IMR-90 (cell line): ENCODE measurements around the gene LSMEM2. TPM values are rescaled to one million over a fixed set of nuclear protein-coding genes. Genes with fewer than 3 reads are reported as not detected.
A peak's percentile ranks its signal among the peaks of the same experiment; 100 is the strongest.

Source experiments
- ATAC-seq: fragments of 200-7000 bp; cut with Tn5 transposase; 2 replicates; pipeline ENCODE4 v1.9.1; 2020; ENCODE audit warnings: low read depth, mild to moderate bottlenecking, moderate library complexity
- BruUV-seq: library from RNA; stranded (reverse); fragments of 400-500 nt; replicated peaks from 2 replicates; lab custom pipeline; 2021; lab: Mats Ljungman, UMichigan
- CTCF ChIA-PET: fragments of 300-600 bp; formaldehyde crosslinking; extraction: SDS; loops from one replicate; lab custom pipeline; 2021; ENCODE audit warnings: antibody characterized with exemption; lab: Yijun Ruan, JAX
- POLR2A ChIA-PET: fragments of 300-600 bp; sonication (Branson Sonifier 250); formaldehyde crosslinking; loops from one replicate; lab custom pipeline; 2022; ENCODE audit warnings: antibody characterized with exemption; ENCODE audit not compliant: unreplicated experiment; lab: Charles Lee
- DNase-seq: peaks from one replicate; pipeline ENCODE4 v3.0.0; 2013
- H2AFZ ChIP-seq: replicated peaks from 2 replicates; pipeline ENCODE3; 2013; ENCODE audit warnings: low read length, mild to moderate bottlenecking; ENCODE audit not compliant: poor library complexity
- H2AK5ac ChIP-seq: 2 replicates; pipeline ENCODE4 v1.6.1; 2013; ENCODE audit warnings: low read depth, low read length, inconsistent platforms
- H2AK9ac ChIP-seq: replicated peaks from 2 replicates; pipeline ENCODE3; 2013; ENCODE audit warnings: mild to moderate bottlenecking, low read depth, low read length, moderate library complexity; ENCODE audit not compliant: poor library complexity
- H2BK120ac ChIP-seq: 2 replicates; pipeline ENCODE4 v1.6.1; 2013; ENCODE audit warnings: low read depth, low read length, inconsistent platforms
- H2BK15ac ChIP-seq: 3 replicates; pipeline ENCODE4 v1.6.1; 2013; ENCODE audit warnings: low read depth, low read length, inconsistent platforms
- H2BK20ac ChIP-seq: 2 replicates; pipeline ENCODE4 v1.6.1; 2013; ENCODE audit warnings: low read depth, mild to moderate bottlenecking, inconsistent platforms, low read length, moderate library complexity
- H2BK5ac ChIP-seq: 2 replicates; pipeline ENCODE4 v1.6.1; 2013; ENCODE audit warnings: mild to moderate bottlenecking, low read depth, low read length, inconsistent platforms; ENCODE audit not compliant: poor library complexity, severe bottlenecking
- H3K14ac ChIP-seq: replicated peaks from 2 replicates; pipeline ENCODE4 v1.6.1; 2013; ENCODE audit warnings: low read depth, low read length, inconsistent platforms
- H3K18ac ChIP-seq: 2 replicates; pipeline ENCODE4 v1.6.1; 2013; ENCODE audit warnings: low read depth, low read length, control low read depth
- H3K23ac ChIP-seq: 2 replicates; pipeline ENCODE4 v1.6.1; 2013; ENCODE audit warnings: low read depth, low read length, inconsistent platforms
- H3K27ac ChIP-seq: 2 replicates; pipeline ENCODE4 v1.5.1; 2013; ENCODE audit warnings: mild to moderate bottlenecking, control low read depth, low read length; ENCODE audit not compliant: insufficient read depth
- H3K27me3 ChIP-seq: 2 replicates; pipeline ENCODE4 v1.6.1; 2013; ENCODE audit warnings: low read length; ENCODE audit not compliant: control insufficient read depth, insufficient read depth
- H3K36me3 ChIP-seq: 2 replicates; pipeline ENCODE4 v1.6.1; 2013; ENCODE audit warnings: low read length, mixed read lengths; ENCODE audit not compliant: control insufficient read depth, insufficient read depth
- H3K4ac ChIP-seq: 2 replicates; pipeline ENCODE4 v1.6.1; 2013; ENCODE audit warnings: low read depth, low read length, inconsistent platforms
- H3K4me1 ChIP-seq: 2 replicates; pipeline ENCODE4 v1.6.1; 2013; ENCODE audit warnings: low read length, mixed read lengths; ENCODE audit not compliant: control insufficient read depth, insufficient read depth
- H3K4me2 ChIP-seq: 2 replicates; pipeline ENCODE4 v1.6.1; 2013; ENCODE audit warnings: low read depth, mild to moderate bottlenecking, control low read depth, low read length, moderate library complexity
- H3K4me3 ChIP-seq: 2 replicates; pipeline ENCODE4 v1.5.1; 2013; ENCODE audit warnings: low read depth, mild to moderate bottlenecking, control low read depth, low read length, moderate library complexity; ENCODE audit not compliant: insufficient read depth
- H3K56ac ChIP-seq: 2 replicates; pipeline ENCODE4 v1.6.1; 2013; ENCODE audit warnings: low read length, inconsistent platforms; ENCODE audit not compliant: insufficient read depth; ENCODE audit errors: extremely low read depth
- H3K79me1 ChIP-seq, 2 experiments: 2 replicates each; pipeline ENCODE4 v1.6.1; 2013; ENCODE audit warnings: low read length in 2 of 2, inconsistent platforms in 1 of 2, low read depth in 1 of 2
- H3K9ac ChIP-seq: 2 replicates; pipeline ENCODE4 v1.6.1; 2013; ENCODE audit warnings: low read depth, low read length, control low read depth
- H3K9me1 ChIP-seq: 2 replicates; pipeline ENCODE4 v1.6.1; 2013; ENCODE audit warnings: low read length, inconsistent platforms; ENCODE audit not compliant: insufficient read depth
- H3K9me3 ChIP-seq: 2 replicates; pipeline ENCODE4 v1.6.1; 2013; ENCODE audit warnings: low read length; ENCODE audit not compliant: control insufficient read depth, insufficient read depth
- H4K20me1 ChIP-seq: 2 replicates; pipeline ENCODE4 v1.6.1; 2013; ENCODE audit warnings: low read length, inconsistent platforms; ENCODE audit not compliant: insufficient read depth
- H4K5ac ChIP-seq: 2 replicates; pipeline ENCODE4 v1.6.1; 2013; ENCODE audit warnings: mild to moderate bottlenecking, low read depth, low read length, control low read depth
- H4K8ac ChIP-seq, 2 experiments: 2 replicates each; pipeline ENCODE4 v1.6.1; 2013; ENCODE audit warnings: low read depth in 2 of 2, low read length in 2 of 2, control low read depth in 1 of 2, inconsistent platforms in 1 of 2
- H4K91ac ChIP-seq: 2 replicates; pipeline ENCODE4 v1.6.1; 2013; ENCODE audit warnings: low read depth, low read length, inconsistent platforms; ENCODE audit not compliant: insufficient read depth
- CEBPB ChIP-seq: IDR thresholded peaks from 2 replicates; pipeline ENCODE4 v1.6.1; 2012; ENCODE audit warnings: low read depth, low read length, improper control_type of control experiment
- MAZ ChIP-seq: IDR thresholded peaks from 2 replicates; pipeline ENCODE4 v1.6.1; 2012; ENCODE audit warnings: low read depth, mild to moderate bottlenecking, low read length, improper control_type of control experiment, moderate library complexity, borderline replicate concordance
- MXI1 ChIP-seq: IDR thresholded peaks from 2 replicates; pipeline ENCODE4 v1.6.1; 2012; ENCODE audit warnings: low read depth, mild to moderate bottlenecking, low read length, moderate library complexity, borderline replicate concordance
- RAD21 ChIP-seq: IDR thresholded peaks from 2 replicates; pipeline ENCODE4 v1.6.1; 2012; ENCODE audit warnings: low read length, improper control_type of control experiment
- RFX5 ChIP-seq: IDR thresholded peaks from 2 replicates; pipeline ENCODE4 v1.8.0; 2012; ENCODE audit warnings: low read depth, mild to moderate bottlenecking, low read length, moderate library complexity
- SMC3 ChIP-seq: fragments of 150-350 bp; IDR thresholded peaks from 2 replicates; pipeline ENCODE4 v1.6.1; 2016; ENCODE audit warnings: low read depth, mild to moderate bottlenecking, antibody characterized with exemption, low read length, moderate library complexity
- WGBS, 2 experiments: methylation state at CpG; one replicate each; pipeline versions ENCODE4 v1.1.5 to v1.1.7; 2013; ENCODE audit warnings: missing lambda C conversion rate in 2 of 2; ENCODE audit not compliant: insufficient read length in 1 of 2; ENCODE audit errors: extremely low coverage in 2 of 2; 5-methylcytosine and 5-hydroxymethylcytosine counted together
- dilution Hi-C: fragments of 300-500 bp; cut with HindIII; formaldehyde crosslinking; loops from one replicate; pipeline ENCODE4 v1.14.3; 2018; ENCODE audit warnings: low sequenced_read_pairs; ENCODE audit not compliant: unreplicated experiment
- in situ Hi-C: fragments of 300-500 bp; cut with MboI; formaldehyde crosslinking; loops from 3 replicates; pipeline ENCODE4 v1.14.3; 2019; ENCODE audit warnings: low sequenced_read_pairs, inconsistent platforms, mixed read lengths
- intact Hi-C: fragments of 100-400 bp; cut with micrococcal nuclease; formaldehyde crosslinking; loops from 2 replicates; pipeline ENCODE4 v1.10.0; 2022
- polyA plus RNA-seq, 3 experiments: library from polyadenylated mRNA; depleted of rRNA; stranded (reverse); fragments of >200 nt; gene quantifications; 2 replicates each; pipeline ENCODE4 v1.2.3, GENCODE V29; 2012; ENCODE audit warnings: low replicate concordance in 1 of 3
- total RNA-seq: library from RNA; depleted of rRNA; stranded (reverse); fragments of >200 nt; gene quantifications from 2 replicates; pipeline ENCODE4 v1.2.3, GENCODE V29; 2012
- TF ChIP-seq, protein P1 (sequence below): conservative IDR thresholded peaks from 2 replicates; pipeline ENCODE4 v1.5.1; 2012; ENCODE audit warnings: mild to moderate bottlenecking, low read depth, low read length, improper control_type of control experiment

Gene LSMEM2
- total and polyA plus RNA-seq, 2 of the 4 experiments (the other 2 are of a cell fraction), result under 0.01 TPM; not detected in 1

DNA sequence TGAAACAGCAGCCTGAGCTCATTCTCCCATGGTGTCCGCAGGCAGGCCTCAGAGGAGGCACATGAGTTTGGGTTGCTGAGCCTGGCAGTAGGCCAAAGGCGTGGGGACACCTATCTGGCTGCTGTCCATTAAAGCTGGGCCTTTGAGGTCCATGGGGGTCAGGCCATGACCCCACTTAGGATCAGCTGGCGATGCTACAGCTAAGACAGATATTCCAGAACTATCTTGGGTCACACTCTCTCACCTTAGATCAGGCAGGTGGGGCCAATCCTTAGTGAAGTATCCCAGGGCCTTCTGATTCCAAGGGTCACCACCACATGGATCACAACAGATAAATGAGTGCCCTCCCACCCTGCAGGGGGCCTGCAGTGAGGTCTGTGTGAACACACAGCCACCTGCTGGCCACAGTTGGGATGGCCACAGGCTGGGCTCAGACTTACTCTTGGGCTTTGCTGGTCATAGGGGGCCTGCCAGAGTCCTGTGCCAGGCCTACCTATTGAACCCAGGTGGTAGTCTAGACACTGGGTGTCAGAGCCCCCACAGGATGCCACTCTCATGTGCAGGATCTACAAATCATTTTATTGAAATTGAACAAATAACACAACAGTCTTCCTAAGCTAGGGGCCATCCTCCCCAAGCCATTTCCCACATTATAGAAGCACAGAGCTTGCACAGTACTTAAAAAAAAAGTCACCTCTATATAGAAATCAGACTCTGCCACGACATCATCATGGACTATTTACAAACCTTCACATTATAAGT is 45.6 kb downstream of the LSMEM2 start:
- H4K20me1 ChIP-seq, result peaks cover 12% of the 10 kb centered on the region
- no peak overlapping the region for H3K4me3 ChIP-seq
- H2BK20ac ChIP-seq, result no peak overlapping the region
- ChIA-PET POLR2A (interaction anchor here (1.0 kb wide), 1 partner anchor 13 kb away, joined by 4 read pairs; no protein-coding TSS in a partner anchor), CTCF (interaction anchor here (0.7 to 1.0 kb wide), 3 partner anchors 9 to 26 kb away, joined by 3 to 4 read pairs (median 4); partner anchors contain the start of genes HYAL3 and NAA80)
- no peak overlapping the region for H2BK5ac ChIP-seq
- H3K18ac ChIP-seq, result no peak overlapping the region
- peaks cover 21 to 43% of the 10 kb centered on the region in 2 experiments for H3K79me1 ChIP-seq
- H3K23ac ChIP-seq, result no peak overlapping the region
- in situ Hi-C loops (loop anchor here (25.0 kb wide), 3 partner anchors 1063 to 1838 kb away; partner anchors contain the start of genes ABHD14B, GPR62, MANF and PCBP4), dilution Hi-C loops (no loop called here), intact Hi-C loops (loop anchor here (1.0 to 5.0 kb wide), 3 partner anchors 62 to 130 kb away; no protein-coding TSS in a partner anchor)
- H2AK9ac ChIP-seq, result peak overlapping the region; percentile 82
- no peak overlapping the region for H3K4ac ChIP-seq
- BruUV-seq, result no TSS peak
- no peaks in the 10 kb centered on the region for H3K9me3 ChIP-seq
- H4K5ac ChIP-seq, result no peak overlapping the region
- no peak overlapping the region for H3K56ac ChIP-seq
- DNase-seq (peak; percentile 61), ATAC-seq (peak; percentile 42)
- no peak overlapping the region for H2BK15ac ChIP-seq
- peak; percentile 50; the same call in 1 of the 2 replicates for TF ChIP-seq MAZ
- TF ChIP-seq RFX5, result no peak
- 0 out of 2 replicates have a peak, but pooled peaks have one; percentile 39 for TF ChIP-seq MXI1
- TF ChIP-seq RAD21, result peak; percentile 80
- peak; percentile 79 for TF ChIP-seq SMC3
- TF ChIP-seq CEBPB, result no peak
- TF ChIP-seq, protein P1, sequence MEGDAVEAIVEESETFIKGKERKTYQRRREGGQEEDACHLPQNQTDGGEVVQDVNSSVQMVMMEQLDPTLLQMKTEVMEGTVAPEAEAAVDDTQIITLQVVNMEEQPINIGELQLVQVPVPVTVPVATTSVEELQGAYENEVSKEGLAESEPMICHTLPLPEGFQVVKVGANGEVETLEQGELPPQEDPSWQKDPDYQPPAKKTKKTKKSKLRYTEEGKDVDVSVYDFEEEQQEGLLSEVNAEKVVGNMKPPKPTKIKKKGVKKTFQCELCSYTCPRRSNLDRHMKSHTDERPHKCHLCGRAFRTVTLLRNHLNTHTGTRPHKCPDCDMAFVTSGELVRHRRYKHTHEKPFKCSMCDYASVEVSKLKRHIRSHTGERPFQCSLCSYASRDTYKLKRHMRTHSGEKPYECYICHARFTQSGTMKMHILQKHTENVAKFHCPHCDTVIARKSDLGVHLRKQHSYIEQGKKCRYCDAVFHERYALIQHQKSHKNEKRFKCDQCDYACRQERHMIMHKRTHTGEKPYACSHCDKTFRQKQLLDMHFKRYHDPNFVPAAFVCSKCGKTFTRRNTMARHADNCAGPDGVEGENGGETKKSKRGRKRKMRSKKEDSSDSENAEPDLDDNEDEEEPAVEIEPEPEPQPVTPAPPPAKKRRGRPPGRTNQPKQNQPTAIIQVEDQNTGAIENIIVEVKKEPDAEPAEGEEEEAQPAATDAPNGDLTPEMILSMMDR, result peak; percentile 91
- no peak overlapping the region for H4K91ac ChIP-seq
- no peak overlapping the region for H3K9ac ChIP-seq
- H3K27ac ChIP-seq, result no peak overlapping the region
- H2BK120ac ChIP-seq, result no peak overlapping the region
- peak overlapping the region; percentile 34 for H2AFZ ChIP-seq
- no peak overlapping the region for H3K14ac ChIP-seq
- peaks cover 10% of the 10 kb centered on the region for H3K36me3 ChIP-seq
- no peak overlapping the region for H3K4me2 ChIP-seq
- peaks cover 24% of the 10 kb centered on the region for H3K4me1 ChIP-seq
- no peak overlapping the region for H2AK5ac ChIP-seq
- H4K8ac ChIP-seq, result no peak overlapping the region
- H3K9me1 ChIP-seq, result peaks cover 5% of the 10 kb centered on the region
- no peaks in the 10 kb centered on the region for H3K27me3 ChIP-seq
- 45% methylated on average over 2 of the region's 4 CpGs; no CpG with 5 or more reads in 1 of the 2 experiments for WGBS, 2 experiments
